HUES6 (cell line): ENCODE data around the gene CNNM4.

Experiments
- H3K27ac ChIP-seq: 2 replicates; pipeline ENCODE4 v1.7.0; 2013; ENCODE audit warnings: low read depth, mild to moderate bottlenecking, low read length, inconsistent platforms
- H3K27me3 ChIP-seq: 2 replicates; pipeline ENCODE4 v1.6.1; 2013; ENCODE audit warnings: low read length; ENCODE audit not compliant: control insufficient read depth, insufficient read depth
- H3K36me3 ChIP-seq: 2 replicates; pipeline ENCODE4 v1.6.1; 2013; ENCODE audit warnings: low read length; ENCODE audit not compliant: control insufficient read depth, insufficient read depth
- H3K4me1 ChIP-seq: 2 replicates; pipeline ENCODE4 v1.6.1; 2013; ENCODE audit warnings: low read length; ENCODE audit not compliant: control insufficient read depth, insufficient read depth
- H3K4me3 ChIP-seq: 2 replicates; pipeline ENCODE4 v1.5.1; 2013; ENCODE audit warnings: low read depth, low read length
- H3K9ac ChIP-seq: one replicate; pipeline ENCODE4 v1.6.1; 2013; ENCODE audit warnings: mild to moderate bottlenecking, low read length
- H3K9me3 ChIP-seq: 2 replicates; pipeline ENCODE4 v1.6.1; 2013; ENCODE audit warnings: low read depth, low read length; ENCODE audit not compliant: control insufficient read depth, insufficient read depth

Gene CNNM4

DNA sequence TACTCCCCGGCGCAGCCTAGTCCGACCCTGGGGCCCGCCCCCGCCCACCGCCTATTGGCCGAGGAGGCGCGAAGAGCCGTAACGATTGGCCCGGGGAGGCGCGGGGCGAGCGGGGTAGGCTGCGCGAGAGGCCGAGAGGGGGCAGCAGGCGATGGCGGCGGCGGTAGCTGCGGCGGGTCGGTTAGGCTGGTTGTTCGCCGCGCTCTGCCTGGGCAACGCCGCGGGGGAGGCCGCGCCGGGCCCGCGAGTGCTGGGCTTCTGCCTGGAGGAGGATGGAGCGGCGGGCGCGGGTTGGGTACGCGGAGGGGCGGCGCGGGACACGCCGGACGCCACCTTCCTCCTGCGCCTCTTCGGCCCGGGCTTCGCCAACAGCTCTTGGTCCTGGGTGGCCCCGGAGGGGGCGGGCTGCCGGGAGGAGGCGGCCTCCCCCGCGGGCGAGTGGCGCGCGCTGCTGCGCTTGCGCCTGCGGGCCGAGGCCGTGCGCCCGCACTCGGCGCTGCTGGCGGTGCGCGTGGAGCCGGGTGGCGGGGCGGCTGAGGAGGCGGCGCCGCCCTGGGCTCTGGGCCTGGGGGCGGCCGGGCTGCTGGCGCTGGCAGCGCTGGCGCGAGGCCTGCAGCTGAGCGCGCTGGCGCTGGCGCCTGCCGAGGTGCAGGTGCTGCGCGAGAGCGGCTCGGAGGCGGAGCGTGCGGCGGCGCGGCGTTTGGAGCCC is 55.6 kb downstream of the CNNM4 start, which contains the start of gene CNNM3:
Gene CNNM3, plus strand, starts transcription at position 142 of the 709 bp plus-strand sequence. Its CDS starts 10 bp downstream, at position 152.
- H3K27ac ChIP-seq: peak within 1 kb of the TSS; percentile 22; the same call in 1 of the 2 replicates
- no peaks in the 10 kb centered on the region for H3K9me3 ChIP-seq
- peaks cover 33% of the 10 kb centered on the region for H3K4me1 ChIP-seq
- peaks cover 19% of the 10 kb centered on the region for H3K36me3 ChIP-seq
- H3K9ac ChIP-seq: peak within 1 kb of the TSS; percentile 80
- peak within 1 kb of the TSS; percentile 94 for H3K4me3 ChIP-seq
- H3K27me3 ChIP-seq: peaks cover 10% of the 10 kb centered on the region; the same call in 1 of the 2 replicates

DNA sequence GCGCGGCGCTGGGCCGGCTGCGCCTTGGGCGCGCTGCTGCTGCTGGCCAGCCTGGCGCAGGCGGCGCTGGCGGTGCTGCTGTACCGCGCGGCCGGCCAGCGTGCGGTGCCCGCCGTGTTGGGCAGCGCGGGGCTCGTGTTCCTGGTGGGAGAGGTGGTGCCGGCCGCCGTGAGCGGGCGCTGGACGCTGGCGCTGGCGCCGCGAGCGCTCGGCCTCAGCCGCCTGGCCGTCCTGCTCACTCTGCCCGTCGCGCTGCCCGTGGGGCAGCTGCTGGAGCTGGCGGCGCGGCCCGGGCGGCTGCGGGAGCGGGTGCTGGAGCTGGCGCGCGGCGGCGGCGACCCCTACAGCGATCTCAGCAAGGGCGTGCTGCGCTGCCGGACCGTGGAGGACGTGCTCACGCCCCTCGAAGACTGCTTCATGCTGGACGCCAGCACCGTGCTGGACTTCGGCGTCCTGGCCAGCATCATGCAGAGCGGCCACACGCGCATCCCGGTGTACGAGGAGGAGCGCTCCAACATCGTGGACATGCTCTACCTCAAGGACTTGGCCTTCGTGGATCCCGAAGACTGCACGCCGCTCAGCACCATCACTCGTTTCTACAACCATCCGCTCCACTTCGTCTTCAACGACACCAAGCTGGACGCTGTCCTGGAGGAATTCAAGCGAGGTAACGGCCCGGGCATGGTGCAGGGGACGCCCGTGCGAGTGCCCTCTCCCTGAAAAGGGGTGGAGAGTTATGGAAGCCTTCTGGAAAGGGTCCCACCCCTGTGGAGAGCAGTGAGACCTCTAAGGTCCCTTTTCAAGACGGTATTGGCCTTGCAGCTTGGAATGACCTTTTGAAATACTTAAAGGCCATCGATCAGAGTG is 56.4 kb downstream of the CNNM4 start:
- Histone ChIP-seq H3K36me3 (peaks cover 22% of the 10 kb centered on the region), H3K9ac (peak overlapping the region; percentile 51), H3K4me1 (peaks cover 33% of the 10 kb centered on the region), H3K4me3 (peak overlapping the region; percentile 94), H3K27me3 (peaks cover 10% of the 10 kb centered on the region; the same call in 1 of the 2 replicates), H3K9me3 (no peaks in the 10 kb centered on the region), H3K27ac (no peak overlapping the region)

DNA sequence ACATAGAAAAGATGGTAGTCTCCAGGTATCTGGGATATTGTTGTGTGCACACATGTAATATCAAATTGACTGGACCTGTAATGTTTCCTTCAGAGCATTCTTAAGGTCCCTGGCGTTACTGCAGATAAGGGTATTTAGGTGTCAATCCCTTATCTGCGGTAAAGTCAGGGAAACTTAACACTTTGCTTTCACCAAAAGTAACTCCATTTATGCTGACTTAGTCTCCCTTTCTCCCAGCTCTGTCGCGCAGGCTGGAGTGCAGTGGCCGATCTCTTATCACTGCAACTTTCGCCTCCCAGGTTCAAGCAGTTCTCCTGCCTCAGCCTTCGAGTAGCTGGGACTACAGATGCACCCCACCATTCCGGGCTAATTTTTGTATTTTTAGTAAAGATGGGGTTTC is 57.2 kb downstream of the CNNM4 start:
- peak overlapping the region; percentile 94 for H3K4me3 ChIP-seq
- H3K4me1 ChIP-seq: peaks cover 33% of the 10 kb centered on the region
- H3K27me3 ChIP-seq: peaks cover 10% of the 10 kb centered on the region; the same call in 1 of the 2 replicates
- no peak overlapping the region for H3K27ac ChIP-seq
- no peak overlapping the region for H3K9ac ChIP-seq
- H3K36me3 ChIP-seq: peaks cover 28% of the 10 kb centered on the region
- H3K9me3 ChIP-seq: no peaks in the 10 kb centered on the region

DNA sequence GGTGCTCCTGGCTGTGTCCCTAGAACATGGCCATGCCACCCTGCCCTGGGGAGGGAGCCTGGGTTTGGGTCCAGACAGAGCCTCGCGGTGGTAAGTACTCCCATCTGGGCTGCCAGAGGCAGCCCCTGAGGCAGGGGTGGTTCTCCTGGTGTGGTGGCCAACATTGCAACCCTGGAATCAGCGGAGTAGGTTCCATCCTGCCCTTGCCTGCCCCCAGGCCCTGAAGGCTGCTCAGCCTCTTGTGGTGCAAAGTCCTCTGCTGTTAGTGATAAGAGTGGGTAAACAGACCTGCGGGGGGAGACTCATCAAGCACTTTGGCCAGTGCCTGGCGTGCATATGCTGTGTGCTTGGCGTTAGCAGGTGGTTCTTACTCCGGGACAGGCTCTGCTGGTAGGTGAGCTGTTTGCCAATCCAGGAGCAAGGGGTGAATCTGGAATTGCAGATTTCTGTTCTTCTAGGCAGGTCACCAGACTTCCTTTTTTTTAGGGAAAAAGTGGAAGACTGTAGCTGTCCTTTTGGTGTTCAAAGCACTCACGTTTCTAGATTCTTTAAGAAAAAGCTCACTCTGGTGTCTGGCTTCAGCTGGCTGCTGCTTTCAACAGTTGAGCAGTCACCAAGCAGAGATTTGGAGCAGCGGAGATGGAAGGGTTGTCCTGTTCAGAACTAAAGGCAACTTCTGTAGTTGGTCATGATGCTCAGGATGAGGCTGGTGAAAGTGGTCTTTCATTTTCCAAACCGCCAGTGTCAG is 58.6 kb downstream of the CNNM4 start:
- Histone ChIP-seq H3K4me1 (peaks cover 33% of the 10 kb centered on the region), H3K36me3 (peaks cover 36% of the 10 kb centered on the region), H3K27ac (no peak overlapping the region), H3K27me3 (peaks cover 10% of the 10 kb centered on the region; the same call in 1 of the 2 replicates), H3K9me3 (no peaks in the 10 kb centered on the region), H3K4me3 (no peak overlapping the region; the same call in 1 of the 2 replicates), H3K9ac (no peak overlapping the region)

DNA sequence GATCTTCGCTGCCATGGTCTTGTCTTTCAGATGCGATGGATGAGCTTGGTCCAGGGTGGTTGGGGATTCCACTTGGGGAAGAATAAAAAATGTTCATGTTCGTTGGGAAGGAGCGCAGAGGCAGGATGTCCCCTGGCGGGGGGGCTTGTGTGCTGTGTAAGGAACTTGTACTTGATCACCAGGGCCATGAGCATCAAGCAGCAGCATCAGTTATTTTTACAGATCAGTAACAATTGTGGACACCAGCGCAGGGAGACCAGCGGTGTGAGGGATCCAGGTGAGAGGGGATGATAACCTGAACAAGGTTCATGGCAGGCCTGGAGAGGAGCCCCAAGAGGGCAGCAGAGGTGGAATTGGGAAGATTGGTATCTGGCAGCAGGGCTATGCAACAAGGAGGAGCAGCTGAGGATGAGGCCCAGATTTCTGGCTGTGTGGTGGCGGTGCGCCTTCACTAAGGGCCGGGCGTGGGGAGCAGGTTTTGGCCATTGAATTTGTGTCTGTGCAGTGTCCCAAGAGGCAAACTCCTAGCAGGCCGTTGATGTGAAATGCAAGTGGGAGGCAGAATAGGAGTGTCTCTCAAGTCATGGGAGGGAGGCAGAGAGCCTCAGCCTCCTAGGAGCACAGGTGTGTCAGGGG is 59.3 kb downstream of the CNNM4 start:
- Histone ChIP-seq H3K4me3 (no peak overlapping the region; the same call in 1 of the 2 replicates), H3K27me3 (peaks cover 10% of the 10 kb centered on the region; the same call in 1 of the 2 replicates), H3K9ac (no peak overlapping the region), H3K36me3 (peaks cover 43% of the 10 kb centered on the region), H3K9me3 (no peaks in the 10 kb centered on the region), H3K27ac (no peak overlapping the region), H3K4me1 (peaks cover 33% of the 10 kb centered on the region)

DNA sequence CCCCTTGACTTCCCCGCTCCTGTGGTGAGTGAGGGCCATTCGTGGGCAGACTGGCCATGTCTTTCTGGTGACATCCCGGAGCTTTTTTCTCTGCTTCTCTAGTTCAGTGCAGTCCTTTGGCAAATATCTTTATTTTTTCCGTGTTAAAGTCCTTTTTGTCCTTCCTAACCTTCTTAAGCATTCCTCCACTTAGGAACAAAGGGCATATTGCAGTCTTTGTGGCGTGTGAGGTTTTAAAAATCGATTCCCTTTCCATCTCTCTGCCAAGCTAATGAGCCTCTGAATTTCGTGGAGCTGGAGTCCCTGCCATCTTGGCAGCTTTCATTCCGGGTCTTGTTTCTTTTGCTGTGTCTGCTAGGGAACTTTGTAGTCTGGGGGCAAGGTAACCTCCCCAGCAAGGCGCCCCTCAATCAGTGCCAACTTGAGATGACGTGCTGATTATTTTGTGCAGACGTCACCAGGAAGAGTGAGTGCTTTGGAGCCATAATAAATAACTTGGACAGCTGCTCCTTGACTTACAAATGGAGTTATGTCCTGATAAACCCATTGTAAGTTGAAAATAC is 60.5 kb downstream of the CNNM4 start:
- Histone ChIP-seq H3K27me3 (peaks cover 10% of the 10 kb centered on the region; the same call in 1 of the 2 replicates), H3K4me3 (no peak overlapping the region), H3K36me3 (peaks cover 54% of the 10 kb centered on the region), H3K9me3 (no peaks in the 10 kb centered on the region), H3K27ac (no peak overlapping the region), H3K4me1 (peaks cover 33% of the 10 kb centered on the region), H3K9ac (no peak overlapping the region)

DNA sequence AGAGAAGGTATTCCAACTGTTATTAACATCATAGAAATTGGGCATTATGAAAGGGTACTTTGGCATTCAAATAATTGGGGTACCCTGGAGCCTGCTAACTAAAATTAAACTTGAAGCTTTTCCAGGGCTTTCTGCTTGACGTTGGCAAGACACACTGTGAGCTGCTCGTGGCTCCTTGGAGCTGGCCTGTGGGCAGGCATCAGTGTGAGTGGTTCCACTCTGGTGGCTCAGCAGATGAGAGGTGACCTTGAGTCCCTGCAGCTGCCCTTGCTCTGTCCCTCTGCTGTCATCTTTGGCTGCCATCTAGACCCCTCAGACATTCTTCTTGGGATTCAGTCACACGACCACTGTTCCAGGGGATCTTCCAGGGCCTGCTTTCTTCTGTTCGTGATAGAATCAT is 62.1 kb downstream of the CNNM4 start:
- Histone ChIP-seq H3K4me1 (peaks cover 26% of the 10 kb centered on the region), H3K4me3 (no peak overlapping the region), H3K9me3 (no peaks in the 10 kb centered on the region), H3K36me3 (peaks cover 67% of the 10 kb centered on the region), H3K27me3 (peaks cover 2% of the 10 kb centered on the region; the same call in 1 of the 2 replicates), H3K9ac (no peak overlapping the region), H3K27ac (no peak overlapping the region)

DNA sequence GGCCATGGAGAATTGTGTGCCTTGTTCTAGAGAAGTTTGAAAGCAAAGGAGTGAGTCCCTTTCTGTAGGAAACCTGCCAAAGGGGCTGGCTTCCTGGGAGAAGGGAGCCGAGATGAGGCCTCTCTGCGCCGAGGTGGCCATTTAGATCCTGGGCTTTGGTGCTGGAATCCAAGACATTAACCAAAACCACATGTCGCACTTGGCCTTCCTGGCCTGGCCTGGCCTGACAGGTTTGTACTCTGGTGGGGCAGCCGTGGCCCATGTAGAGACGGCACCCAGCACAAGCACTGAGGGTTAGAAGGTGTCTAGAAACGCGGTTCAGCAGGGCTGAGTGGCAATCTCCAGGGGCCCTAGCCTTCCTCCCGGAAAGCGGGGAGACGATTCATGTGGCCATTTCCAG is 62.5 kb downstream of the CNNM4 start:
- H3K9me3 ChIP-seq: no peaks in the 10 kb centered on the region
- H3K27me3 ChIP-seq: no peaks in the 10 kb centered on the region
- H3K4me1 ChIP-seq: peaks cover 22% of the 10 kb centered on the region
- H3K9ac ChIP-seq: no peak overlapping the region
- H3K4me3 ChIP-seq: no peak overlapping the region
- peaks cover 71% of the 10 kb centered on the region for H3K36me3 ChIP-seq
- H3K27ac ChIP-seq: no peak overlapping the region

DNA sequence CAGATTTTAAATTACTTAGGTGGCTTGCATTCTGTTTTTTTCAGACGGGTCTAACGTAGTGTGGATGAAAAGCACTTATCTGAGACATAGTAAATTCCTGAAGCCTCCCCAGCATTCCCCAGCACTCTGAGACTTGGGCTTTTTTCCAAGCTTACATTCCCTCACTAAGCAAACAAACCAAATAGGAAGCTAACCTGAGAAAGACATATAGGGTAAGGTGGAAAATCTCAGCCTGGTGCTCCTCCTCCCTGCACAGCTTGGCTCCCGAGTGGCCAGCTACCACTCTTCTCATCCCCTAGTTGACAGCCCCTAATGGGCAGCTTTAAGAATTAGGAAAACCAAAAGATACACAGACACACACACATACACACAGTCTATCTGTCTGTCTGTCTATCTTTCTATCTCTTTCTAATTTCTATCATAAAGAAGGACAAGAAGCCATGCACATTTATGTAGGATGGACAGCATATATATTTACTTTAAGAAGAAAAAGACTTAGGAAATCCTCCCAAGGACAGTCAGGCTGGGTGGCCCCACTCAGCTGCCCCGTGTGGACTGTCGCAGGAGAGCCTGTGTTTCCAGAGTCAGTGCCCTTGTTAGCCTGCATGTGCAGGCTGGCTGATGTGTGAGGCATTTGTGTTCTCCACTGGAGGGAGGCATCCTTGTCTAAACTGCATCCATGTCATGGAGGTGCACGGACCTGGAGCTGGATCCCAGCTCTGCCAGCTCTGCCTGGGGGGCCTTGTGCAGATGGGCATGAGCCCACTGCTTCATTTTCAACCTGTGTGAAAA is 63.6 kb downstream of the CNNM4 start:
- Histone ChIP-seq H3K27ac (no peak overlapping the region), H3K36me3 (peaks cover 74% of the 10 kb centered on the region), H3K4me1 (peaks cover 13% of the 10 kb centered on the region)

More for the DNA sequence above, 63.6 kb downstream of the CNNM4 start:
- Histone ChIP-seq H3K9ac (no peak overlapping the region), H3K4me3 (no peak overlapping the region), H3K9me3 (no peaks in the 10 kb centered on the region), H3K27me3 (no peaks in the 10 kb centered on the region)
